NCI-H82 treated with DMSO at 0.1 percent for 48 hours (cell line): ENCODE results near the gene CASZ1.

ENCODE experiments used
- DNase-seq: peaks from one replicate; lab custom pipeline; 2025; ENCODE audit not compliant: unreplicated experiment; lab: John Stamatoyannopoulos, UW

CASZ1 gene

DNA sequence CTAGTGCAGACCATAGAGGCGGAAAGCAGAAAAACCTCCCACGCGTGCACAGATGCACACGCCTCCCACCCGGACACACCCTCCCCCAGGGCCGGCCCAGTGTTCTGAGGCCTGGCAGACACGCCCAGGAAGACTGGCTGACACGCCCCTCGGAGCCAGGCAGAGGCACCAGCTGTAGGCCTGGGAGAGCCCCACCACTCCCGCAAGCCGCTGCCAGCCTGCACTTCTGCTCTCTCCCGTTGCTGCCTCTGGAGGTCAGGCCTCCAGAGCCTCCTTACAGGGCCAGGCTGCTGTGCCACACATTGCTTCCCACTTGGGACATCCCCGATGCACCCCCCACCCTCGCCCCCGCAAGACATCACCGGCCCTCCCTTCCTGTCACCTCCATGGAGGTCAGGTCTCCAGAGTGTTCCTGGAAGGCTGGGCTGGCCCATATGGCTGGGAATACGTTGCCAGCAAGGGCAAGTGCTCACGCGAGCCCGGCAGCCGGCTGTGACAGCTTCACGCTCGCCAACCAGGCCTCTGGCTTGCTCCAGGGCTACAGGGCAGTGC, 40.4 kb downstream of the CASZ1 start:
- DNase-seq = peak; percentile 73

DNA sequence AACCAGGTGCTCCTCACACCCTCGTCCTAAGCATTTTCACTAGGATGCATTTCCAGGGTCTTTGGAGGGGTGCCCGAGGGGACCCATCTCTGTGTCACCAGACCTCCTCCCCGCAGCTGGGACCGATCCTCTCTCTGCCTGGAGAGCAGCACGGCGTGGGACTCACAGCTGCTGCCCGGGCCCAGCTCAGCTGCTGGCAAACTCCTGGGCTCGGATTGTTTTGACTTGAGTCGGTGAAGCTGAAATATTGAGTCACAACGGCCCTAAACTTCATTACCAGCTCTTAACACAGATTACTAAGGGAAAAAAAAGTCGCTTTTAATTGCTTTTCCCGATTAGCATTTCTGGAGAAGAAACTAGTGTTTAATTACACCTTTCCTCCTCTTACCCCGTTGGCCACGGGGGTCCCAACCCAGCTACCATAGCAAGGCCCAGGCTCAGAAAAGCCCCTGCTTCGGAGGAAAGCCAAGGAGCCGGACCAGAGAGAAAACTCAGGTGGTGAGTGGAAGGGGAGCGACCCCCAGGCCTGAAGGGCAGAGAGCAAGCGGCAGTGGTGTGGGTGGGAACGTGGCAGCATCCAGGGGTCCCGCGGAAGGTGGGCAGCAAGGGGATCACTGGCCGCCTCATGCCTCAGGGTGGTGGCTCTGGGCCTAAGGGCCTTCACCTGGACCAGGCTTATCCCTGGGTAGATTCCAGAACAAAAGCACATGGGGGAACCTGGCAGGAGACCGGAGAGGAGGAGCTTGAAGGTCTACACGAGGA, 41.7 kb downstream of the CASZ1 start:
- no peak for DNase-seq

DNA sequence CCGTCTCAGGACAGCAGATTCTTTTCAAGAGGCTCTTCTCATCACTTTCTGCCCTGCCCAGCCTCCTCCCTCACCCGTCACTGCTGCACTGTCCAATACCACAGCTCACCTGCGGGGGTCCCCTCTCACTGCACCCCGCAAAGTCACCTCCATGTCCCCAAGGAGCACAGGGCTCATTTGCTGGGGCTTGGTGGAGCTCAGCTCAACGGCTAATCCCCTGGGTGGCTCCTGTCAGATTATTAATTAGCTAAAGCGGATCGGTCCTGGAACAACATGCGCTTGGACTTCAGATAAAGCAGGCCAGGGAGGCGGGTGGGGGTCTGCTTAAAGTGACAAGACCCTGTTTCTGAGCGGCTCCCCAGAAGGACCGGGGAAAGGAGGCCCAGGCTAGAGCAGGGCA, 43.1 kb downstream of the CASZ1 start:
- DNase-seq = peak; percentile 97

DNA sequence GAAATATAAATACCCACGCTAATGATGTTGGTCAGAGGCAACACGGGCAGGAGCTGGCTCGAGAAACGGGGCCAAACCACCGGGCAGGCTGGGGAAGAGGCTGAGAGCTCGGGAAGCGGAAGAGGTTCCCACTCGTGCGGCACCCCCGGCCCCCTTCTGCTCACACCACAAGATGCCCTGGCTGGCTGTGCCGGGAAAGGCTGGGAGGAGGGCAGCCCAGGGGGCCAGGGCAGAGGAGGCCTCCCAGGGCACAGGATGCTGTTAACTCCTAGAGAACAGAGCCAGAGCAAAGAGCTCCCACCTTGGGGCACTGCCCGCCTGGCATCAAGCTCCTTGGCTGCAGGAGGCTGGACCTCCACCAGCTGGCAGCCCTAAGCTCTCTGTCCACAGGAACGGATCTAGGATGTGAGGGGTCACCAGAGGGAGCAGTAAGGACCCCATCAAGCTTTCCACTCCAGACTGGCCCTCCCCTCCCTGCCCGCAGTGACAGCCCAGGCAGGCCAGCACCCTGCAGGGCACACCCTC, 44.8 kb downstream of the CASZ1 start:
- DNase-seq = no peak

DNA sequence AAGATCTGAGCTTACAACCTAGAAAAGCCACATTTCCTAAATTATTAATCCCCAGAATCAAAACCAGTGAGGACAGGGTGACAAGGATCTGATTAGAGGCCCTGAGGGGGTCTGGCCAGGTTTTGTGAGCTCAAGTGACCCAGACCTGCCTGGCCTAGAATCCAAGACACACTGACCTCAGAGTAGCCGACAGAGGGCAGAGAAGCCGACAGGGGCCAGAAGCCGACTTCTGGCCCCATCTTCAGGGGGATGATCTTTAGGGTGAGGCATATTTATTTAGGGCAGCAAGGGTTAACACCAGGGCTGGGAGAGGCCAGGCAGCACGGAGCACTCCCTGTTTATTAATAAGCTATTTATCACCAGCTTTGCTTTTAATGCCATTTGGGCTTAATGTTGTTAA, 45.3 kb downstream of the CASZ1 start:
- peak; percentile 56 for DNase-seq

DNA sequence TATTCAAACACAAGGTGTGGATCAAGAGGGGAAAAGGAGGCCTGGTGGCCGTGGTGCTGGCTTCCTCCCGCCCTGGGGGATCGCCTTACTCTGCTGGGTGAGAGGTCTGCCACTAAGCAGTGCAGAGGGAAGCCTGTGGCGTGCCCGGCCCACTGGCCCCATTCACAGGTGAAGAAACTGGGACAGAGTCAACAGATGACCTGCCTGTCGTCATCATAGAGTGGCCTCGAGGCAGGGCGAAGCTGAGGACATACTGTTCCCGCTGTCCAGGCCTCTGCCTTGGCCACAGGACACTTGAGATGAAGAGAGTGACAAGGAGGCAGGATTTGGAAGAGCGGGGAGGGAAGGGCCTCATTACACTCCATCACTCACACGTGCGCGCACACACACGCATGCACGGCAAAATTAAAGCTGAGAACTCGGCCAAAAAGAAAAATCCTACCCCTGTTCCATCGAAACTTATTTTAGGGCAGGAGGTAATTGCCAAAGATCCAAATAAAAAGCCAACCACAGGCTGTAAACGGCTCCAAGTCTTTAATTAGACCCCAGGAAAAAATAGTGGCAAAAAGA, 50.5 kb downstream of the CASZ1 start:
- no peak for DNase-seq

DNA sequence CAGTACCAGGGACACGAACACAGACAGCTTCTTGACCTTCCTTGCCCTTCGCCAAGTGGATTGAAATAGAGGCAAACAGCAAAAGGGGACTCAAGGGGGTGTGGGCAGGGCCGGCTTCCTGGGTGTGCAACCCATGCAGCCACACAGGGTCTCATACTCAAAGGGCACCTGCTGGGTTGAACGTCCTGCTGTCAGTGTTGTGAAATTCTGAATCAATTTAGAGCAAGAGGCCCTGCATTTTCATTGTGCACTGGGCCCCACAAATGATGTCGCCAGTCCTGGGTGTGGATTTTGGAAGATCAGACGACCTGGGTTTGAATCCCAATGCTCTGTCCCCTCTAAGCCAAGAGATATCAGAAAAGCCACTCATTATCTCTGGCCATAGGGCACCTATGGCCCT, 51.1 kb downstream of the CASZ1 start:
- DNase-seq = no peak

DNA sequence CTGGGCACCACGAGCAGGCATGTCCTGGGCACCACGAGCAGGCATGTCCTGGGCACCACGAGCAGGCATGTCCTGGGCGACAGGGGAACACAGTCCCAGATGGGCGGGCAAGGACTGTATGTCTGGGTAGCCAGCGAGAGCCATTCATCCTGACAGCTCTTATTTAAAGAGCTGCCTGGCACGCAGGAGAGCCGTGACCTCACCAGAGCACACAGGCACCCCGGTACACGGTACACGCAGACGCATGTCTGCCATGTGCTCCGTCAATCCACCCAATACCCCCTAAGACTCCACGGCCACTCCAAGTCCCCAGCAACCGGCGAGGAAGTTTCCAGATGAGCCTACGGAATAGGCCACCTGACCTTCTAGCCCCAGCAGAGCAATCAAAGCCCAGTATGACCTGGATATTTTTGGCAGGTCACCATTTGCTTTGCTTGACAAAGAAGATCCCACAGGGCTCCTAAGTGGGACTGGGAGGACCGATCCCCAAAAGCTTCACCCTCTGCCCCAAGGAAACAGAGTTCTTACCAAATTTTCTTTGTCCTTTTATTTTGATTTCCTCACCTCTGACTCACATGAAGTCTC, 51.7 kb downstream of the CASZ1 start:
- no peak for DNase-seq

DNA sequence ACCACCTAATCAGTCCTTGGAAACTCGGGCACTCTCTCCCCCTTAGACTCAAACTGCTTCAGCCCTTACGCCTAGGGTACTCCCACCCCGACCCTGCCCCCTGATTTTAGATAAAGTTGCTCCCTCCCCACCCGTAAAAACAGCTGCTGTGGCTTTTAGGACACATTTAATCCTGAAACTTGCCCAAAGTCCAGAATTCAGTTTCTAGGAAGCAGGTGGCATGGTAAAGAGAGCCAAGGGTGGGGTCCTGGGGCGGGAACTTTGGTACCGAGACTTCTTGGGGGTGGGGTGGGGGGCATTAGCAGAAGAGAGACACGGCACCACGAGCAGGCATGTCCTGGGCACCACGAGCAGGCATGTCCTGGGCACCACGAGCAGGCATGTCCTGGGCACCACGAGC, 52.4 kb downstream of the CASZ1 start:
- DNase-seq = no peak

DNA sequence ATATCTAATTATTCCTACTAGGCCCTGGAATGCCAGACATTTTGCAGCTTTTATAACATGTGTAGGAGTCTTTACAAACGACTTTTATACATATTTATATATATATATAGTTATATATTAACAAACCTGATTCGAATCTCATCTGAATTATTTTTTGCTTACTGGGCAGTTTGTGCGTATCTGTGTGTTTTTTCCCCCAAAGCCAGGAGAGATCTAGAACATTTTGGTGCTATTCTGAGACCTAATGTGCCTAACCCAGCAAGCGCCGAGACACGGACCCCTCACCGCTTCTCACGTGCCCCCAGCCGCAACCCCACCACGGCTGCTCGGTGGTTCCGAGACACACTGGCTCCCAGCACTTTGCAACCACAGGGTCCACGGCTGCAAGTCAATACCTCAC, 54.8 kb downstream of the CASZ1 start:
- no peak for DNase-seq

DNA sequence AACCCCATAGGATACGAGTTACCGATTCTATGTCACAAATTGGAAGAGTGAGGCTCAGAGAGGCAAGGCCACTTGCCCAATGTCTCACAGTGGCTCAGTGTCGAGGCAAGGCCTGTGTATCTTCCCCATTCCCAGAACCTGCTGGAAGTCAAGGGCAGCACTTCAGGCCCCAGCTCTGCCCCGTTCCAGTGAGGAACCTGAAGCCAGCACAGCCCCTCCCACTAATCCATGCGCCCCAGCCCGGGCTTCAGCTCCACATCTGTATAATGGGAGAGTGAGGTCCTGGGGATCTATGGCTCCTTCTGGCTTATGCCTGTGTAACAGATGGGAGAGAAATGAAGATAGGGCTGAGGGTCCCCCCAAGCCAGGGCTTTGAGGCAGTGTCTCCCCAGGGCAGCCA, 56.3 kb downstream of the CASZ1 start:
- no peak for DNase-seq

DNA sequence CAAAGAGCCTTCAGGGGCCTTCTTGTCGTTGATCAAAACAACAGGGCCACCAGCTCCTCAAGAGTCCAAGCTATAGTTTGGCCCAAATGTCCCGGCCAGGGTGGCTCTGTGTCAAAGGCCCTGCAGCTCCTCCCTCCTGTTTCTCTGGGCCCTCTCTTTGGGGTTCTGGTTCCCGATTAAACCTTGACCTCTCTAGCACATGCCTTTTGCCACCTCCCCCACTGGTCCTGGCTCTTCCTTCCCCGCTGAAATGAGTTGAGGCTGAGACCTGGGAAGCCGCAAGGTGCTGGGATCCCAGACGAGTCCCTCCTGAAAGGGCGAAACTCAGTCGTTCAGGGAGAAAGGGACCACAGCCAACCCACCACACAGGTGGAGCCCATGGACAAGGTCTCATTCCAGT, 56.9 kb downstream of the CASZ1 start:
- no peak for DNase-seq

DNA sequence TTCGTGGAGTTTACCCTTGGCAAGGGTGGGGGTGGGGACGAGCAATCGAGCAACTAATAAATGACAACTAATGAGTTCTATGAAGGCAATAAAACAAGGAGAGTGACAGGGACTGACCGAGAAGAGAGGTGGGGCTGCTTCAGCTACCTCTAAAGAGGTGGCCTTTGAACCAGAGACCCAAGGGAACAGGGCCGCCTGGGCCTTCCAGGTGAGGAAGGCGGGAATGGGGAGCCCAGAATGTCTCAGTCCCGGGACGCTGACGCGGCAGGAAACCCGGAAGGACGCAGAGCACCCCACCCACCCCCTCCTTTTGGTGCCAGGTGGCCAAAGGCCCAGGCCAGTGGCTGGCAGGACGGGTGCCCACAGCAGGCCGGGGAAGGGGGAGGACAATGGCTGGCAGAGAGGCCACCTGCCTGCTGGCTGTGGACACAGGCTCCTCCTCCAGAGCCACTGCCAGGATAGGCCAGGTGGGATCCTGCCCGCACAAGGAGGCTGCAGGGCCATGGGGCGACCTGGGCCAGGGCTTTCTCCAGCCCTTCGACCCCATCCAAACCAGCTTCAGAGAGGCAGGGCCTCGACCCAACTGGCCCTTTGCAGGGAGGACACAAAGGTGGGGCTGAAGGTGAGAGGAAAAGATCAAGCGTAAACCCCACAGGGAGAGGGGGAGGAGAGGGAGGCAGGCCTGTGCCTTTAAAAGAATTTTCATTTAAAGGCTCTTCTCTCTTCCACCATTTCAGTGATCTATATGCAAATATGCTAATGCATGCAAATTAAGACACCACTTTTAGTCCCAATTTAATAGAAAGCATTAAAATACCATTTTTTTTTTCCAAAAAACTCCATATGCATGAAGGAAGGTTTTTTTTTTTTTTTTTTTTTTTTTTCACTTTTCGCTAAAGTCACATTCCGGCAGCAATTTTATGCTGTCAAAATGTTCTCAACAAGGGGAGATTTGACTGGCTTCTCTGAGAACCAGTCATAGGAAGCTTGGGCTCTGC, 58.1 kb downstream of the CASZ1 start:
- DNase-seq = no peak

DNA sequence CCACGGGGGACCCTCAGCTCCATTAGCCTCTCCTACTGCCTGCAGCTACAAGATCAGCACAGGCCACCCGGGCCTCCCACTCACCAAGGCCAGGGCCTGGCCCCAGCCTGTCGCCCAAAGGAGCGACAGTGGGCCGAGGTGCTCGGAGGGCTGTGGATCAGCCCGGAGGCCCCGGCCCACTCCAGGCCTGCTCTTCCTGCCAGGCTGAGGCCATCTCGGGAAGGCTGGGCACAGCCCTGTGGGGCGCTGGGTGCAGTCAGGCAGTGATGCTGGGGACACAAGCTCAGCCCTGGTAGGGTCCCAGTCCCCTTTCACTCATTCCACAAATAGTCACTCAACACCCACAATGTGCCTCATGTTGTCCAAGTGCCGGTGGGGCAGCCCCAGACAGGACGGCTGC, 58.8 kb downstream of the CASZ1 start:
- DNase-seq = no peak

DNA sequence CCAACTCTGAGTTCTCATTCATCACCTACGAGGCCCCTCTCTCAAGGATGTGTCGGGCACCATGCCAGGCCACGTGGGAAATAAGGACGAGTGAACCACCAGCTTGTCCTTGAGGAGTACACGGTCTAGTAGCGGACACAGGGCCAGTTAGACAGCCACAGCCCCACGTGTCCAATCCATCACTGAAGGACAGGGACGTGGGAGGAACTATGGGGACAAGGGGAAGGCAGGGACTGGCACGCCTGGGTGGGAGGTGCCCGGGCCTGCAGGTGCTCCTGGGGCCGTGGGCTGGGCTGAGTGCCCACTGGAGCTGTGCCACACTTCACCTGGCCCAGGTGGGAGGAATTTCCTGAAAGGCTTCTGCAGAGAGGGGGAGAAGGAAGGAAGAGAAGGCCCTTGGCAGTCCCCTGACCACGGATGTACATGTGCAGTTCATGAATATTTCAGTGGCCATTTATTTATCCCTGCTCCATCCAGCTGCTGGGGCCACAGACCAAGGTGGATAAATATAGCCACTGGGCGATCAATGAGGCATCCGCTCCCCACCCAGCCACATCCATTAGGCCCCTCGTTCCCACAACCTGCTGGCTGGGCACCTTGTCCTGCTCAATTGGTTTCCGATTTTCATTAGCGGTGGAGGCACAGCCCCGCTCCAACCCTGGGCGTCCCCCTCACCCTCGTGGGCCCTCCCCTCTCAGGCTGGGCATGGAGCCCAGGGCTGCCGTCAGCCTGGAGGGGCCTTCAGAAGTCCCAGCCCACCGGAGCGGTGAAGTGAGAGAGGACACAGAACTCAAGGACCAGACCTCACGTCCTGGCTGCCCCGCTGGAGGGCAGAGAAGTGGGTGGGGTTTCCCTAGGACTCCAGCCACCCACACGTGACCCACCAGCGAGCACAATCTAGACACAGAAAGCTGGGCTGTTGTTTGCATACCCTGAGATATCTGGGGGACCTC, 59.5 kb downstream of the CASZ1 start:
- DNase-seq = no peak

DNA sequence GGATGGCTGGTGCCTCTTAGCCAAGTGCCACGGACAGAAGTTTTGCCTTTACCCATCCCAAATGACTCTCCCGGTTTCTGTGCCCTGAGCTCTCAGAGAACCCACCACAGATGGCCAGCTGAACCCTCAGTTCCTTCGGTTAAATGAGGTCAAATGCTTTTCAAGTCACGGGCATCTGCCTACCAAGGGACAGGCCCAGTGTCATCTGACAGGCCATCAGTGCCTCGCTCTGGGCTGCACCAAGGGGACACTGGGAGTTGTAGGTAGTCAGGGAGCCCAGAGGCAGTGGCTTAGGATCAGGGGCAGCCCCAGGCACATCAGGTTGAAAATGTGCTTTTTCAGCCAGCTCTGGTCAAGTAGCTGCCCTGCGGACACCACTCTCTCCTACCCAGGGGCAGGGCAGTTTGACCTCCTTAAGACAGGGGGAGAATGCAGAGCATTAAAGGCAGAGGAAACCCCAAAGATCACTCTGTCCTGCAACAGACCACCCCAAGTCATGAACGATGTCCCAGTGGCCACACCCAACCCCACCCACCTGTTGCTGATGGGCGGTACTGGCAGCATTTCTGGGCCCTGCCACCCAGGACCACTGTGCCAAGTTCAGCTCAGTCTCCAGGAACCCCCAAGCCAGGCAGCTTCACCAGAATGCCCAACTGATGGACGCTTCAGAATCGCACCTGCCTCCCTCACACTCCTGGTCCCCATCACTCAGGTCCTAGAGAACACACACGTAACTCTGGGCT, 60.7 kb downstream of the CASZ1 start:
- no peak for DNase-seq

DNA sequence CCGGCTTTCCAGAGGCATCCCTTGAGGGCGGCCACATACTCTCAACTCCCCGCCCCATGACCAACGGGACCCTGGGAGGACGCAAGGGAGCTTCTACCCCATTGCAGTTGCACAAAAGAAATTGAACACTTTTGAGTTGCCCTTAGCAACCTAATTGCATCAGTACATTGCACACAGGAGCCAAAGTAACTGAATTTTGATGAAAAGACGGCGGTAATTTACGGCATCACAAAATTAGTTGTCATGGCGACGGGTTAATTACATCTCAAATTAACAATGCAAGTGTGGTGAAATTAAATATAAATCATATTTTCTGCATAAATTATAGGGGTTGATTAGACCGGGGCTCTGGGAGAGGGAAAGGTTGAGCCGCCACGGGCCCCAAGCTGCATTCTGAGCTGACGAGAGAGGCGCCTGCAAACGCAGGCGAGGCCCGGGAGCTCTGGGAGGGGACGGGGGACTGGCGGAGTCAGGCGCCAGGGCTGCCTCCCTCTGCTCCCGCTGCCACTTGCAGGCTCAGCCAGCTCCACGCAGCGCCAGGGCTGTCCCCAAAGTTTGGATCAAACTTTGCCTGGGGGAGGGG, 61.4 kb downstream of the CASZ1 start:
- no peak for DNase-seq

DNA sequence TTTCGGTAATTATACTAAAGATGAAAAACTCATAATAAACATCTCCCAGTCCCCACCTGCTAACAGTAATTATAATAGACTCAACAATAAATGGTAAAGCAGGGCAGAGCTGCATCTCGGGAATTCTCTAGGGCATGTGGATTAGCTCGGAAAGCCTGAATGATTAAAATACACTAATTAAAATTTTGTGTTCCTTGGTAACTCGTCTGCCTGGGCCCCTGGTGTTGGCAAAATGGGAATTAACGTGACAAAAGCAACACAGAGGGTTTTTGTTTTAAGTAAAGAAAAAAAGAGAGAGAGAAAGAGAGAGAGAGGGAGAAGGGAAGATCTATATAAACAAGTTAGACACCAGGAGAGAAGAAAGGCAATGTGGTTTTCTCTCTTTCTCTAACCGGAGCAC, 62.1 kb downstream of the CASZ1 start:
- no peak for DNase-seq
